ENCODE measurements around the gene METTL1. TPM values are rescaled to one million over a fixed set of nuclear protein-coding genes. Genes with fewer than 3 reads are reported as not detected.

The METTL1 gene
- total and polyA plus RNA-seq, 7 donors, result 3.8 to 16.7 (median 9.3) TPM

GRCh38 chr12:57744777-57745484 is 27.0 kb downstream of the METTL1 start, which contains the start of gene TSPAN31:
Gene TSPAN31, plus strand, starts transcription at chr12:57745039. Its CDS starts 116 bp downstream, at chr12:57745155.
- Histone ChIP-seq H3K36me3 (peaks cover 0 to 37% (median 20%) of the 10 kb centered on the region in 4 donors), H3K4me3 (peak within 1 kb of the TSS; percentile 65 to 98 (median 72)), H3K27me3 (peaks cover 0 to 13% (median 0%) of the 10 kb centered on the region in 3 donors), H3K4me1 (peaks cover 0 to 14% (median 13%) of the 10 kb centered on the region in 4 donors), H3K27ac (peak within 1 kb of the TSS; percentile 89 to 99 (median 92)), H3K9me3 (no peaks in the 10 kb centered on the region)
- 1% methylated on average over 29 of the region's 29 CpGs for WGBS, 2 donors
- TF ChIP-seq POLR2AphosphoS5 (IDR thresholded peaks at IDR 0.05) (peak; percentile 53 to 90 (median 70)), POLR2A (IDR thresholded peaks at IDR 0.05) (peak; percentile 24 to 45), EP300 (IDR thresholded peaks at IDR 0.05) (no peak)
- TF ChIP-seq, protein P1, sequence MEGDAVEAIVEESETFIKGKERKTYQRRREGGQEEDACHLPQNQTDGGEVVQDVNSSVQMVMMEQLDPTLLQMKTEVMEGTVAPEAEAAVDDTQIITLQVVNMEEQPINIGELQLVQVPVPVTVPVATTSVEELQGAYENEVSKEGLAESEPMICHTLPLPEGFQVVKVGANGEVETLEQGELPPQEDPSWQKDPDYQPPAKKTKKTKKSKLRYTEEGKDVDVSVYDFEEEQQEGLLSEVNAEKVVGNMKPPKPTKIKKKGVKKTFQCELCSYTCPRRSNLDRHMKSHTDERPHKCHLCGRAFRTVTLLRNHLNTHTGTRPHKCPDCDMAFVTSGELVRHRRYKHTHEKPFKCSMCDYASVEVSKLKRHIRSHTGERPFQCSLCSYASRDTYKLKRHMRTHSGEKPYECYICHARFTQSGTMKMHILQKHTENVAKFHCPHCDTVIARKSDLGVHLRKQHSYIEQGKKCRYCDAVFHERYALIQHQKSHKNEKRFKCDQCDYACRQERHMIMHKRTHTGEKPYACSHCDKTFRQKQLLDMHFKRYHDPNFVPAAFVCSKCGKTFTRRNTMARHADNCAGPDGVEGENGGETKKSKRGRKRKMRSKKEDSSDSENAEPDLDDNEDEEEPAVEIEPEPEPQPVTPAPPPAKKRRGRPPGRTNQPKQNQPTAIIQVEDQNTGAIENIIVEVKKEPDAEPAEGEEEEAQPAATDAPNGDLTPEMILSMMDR (IDR thresholded peaks at IDR 0.05), result no peak
- intact Hi-C loops (cut with DNase I), result no loop called here
- DNase-seq, result peak; percentile 99

- Histone ChIP-seq H3K36me3 (peaks cover 0 to 30% (median 20%) of the 10 kb centered on the region in 4 donors), H3K27ac (peak overlapping the region; percentile 89 to 99 (median 92)), H3K9me3 (no peaks in the 10 kb centered on the region), H3K27me3 (peaks cover under 1 to 20% (median 2%) of the 10 kb centered on the region in 3 donors), H3K4me1 (peaks cover 0 to 15% (median 13%) of the 10 kb centered on the region in 4 donors), H3K4me3 (peak overlapping the region; percentile 65 to 98 (median 72))
- intact Hi-C loops (cut with DNase I), result no loop called here
- peak; percentile 93 for DNase-seq
- TF ChIP-seq, protein P1 (IDR thresholded peaks at IDR 0.05), result no peak
- TF ChIP-seq EP300 (IDR thresholded peaks at IDR 0.05), result peak in 1 of 4 donors; percentile 36
- 5 to 11% methylated on average over 21 of the region's 21 CpGs for WGBS, 2 donors
Observed at GRCh38 chr12:57744194-57744776, 27.6 kb downstream of the METTL1 start.

DNA sequence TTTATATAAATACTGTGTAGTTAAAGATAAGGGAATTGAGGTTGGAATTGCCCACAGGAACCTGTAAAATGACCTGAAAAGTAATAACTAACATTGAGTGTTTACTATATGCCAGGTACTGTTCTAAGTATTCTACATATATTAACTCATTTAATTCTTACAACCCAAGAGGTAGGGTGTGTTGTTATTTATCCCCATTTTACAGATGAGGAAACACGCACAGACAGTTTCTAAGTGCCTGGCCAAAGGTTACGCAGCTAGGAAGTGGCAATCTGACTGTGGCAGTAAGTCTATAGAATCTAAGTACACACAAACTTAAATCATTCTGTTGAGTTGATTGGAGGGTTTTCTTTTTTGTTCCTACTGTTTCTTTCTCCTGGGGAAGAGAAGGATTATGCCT is 28.1 kb downstream of the METTL1 start:
- no peaks in the 10 kb centered on the region for H3K9me3 ChIP-seq
- peaks cover 0 to 25% (median 17%) of the 10 kb centered on the region in 4 donors for H3K36me3 ChIP-seq
- H3K27me3 ChIP-seq, result peaks cover 5 to 25% (median 5%) of the 10 kb centered on the region in 3 donors
- no peak for DNase-seq
- WGBS, 2 donors, result 55 to 79% methylated on average over 2 of the region's 2 CpGs
- intact Hi-C loops (cut with DNase I), result no loop called here
- H3K4me3 ChIP-seq, result no peak overlapping the region
- H3K4me1 ChIP-seq, result peaks cover 0 to 20% (median 17%) of the 10 kb centered on the region in 4 donors
- H3K27ac ChIP-seq, result peak overlapping the region in 2 of 4 donors; percentile 90 to 99
- TF ChIP-seq, protein P1 (IDR thresholded peaks at IDR 0.05), result no peak
- TF ChIP-seq POLR2AphosphoS5 (IDR thresholded peaks at IDR 0.05) (no peak), EP300 (IDR thresholded peaks at IDR 0.05) (no peak), POLR2A (IDR thresholded peaks at IDR 0.05) (no peak)

- Histone ChIP-seq H3K4me3 (peak overlapping the region in 2 of 4 donors; percentile 8 to 20), H3K27me3 (peaks cover 22 to 42% (median 22%) of the 10 kb centered on the region in 3 donors), H3K9me3 (no peaks in the 10 kb centered on the region), H3K27ac (no peak overlapping the region), H3K4me1 (peaks cover 0 to 36% (median 33%) of the 10 kb centered on the region in 4 donors), H3K36me3 (peaks cover 0 to 8% (median 4%) of the 10 kb centered on the region in 4 donors)
- 31 to 41% methylated on average over 14 of the region's 14 CpGs for WGBS, 2 donors
- intact Hi-C loops (cut with DNase I), result no loop called here
- TF ChIP-seq POLR2A (IDR thresholded peaks at IDR 0.05), result no peak
- DNase-seq, result no peak
Observed at GRCh38 chr12:57741844-57742738, 29.8 kb downstream of the METTL1 start.

Data from sigmoid colon (tissue), 7 donors.